Measurements from ENCODE around the gene FHOD1.

Gene FHOD1

GRCh38 chr16:67198238-67198734 is 49.0 kb downstream of the FHOD1 start (continued):
- no peak for TF ChIP-seq HOXD13 (CRISPR knock-in tag; IDR thresholded peaks at IDR 0.05; ENCODE audit: borderline replicate concordance)
- TF ChIP-seq, protein P1, sequence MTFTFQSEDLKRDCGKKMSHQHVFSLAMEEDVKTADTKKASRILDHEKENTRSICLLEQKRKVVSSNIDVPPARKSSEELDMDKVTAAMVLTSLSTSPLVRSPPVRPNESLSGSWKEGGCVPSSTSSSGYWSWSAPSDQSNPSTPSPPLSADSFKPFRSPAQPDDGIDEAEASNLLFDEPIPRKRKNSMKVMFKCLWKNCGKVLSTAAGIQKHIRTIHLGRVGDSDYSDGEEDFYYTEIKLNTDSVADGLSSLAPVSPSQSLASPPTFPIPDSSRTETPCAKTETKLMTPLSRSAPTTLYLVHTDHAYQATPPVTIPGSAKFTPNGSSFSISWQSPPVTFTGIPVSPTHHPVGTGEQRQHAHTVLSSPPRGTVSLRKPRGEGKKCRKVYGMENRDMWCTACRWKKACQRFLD (tag by site-specific recombination; IDR thresholded peaks at IDR 0.05) = no peak

GRCh38 chr16:67197704-67198103 is 49.6 kb downstream of the FHOD1 start:
- peaks cover 7% of the 10 kb centered on the region for H3K4me1 ChIP-seq (ENCODE audit: control insufficient read depth, insufficient read depth, low read length)
- H3K36me3 ChIP-seq (ENCODE audit: control insufficient read depth in 2 of 2, insufficient read depth in 1 of 2, low read length in 2 of 2) = peaks cover 7 to 89% of the 10 kb centered on the region in 2 experiments; a peak in 2 of 3 replicates
- 0 out of 2 replicates have a peak overlapping the region, but pooled peaks have one; percentile 4 for H3K27ac ChIP-seq (ENCODE audit: extremely low read depth, low read depth, low read length)
- CTCF ChIA-PET = interaction anchor here (0.5 to 2.2 kb wide), 9 partner anchors 10 to 121 kb away, joined by 3 to 10 read pairs (median 3); partner anchors contain the start of gene MATCAP1
- TF ChIP-seq EGR2 (tag by site-specific recombination; IDR thresholded peaks at IDR 0.05; ENCODE audit: low read depth) (peak; percentile 94), PRDM10 (tag by site-specific recombination; IDR thresholded peaks at IDR 0.05) (peak; percentile 49), ZNF19 (tag by site-specific recombination; IDR thresholded peaks at IDR 0.05; ENCODE audit: low read depth) (no peak), ZBTB7A (tag by site-specific recombination; IDR thresholded peaks at IDR 0.05; ENCODE audit: low read depth) (no peak), ZFHX2 (tag by site-specific recombination; conservative IDR thresholded peaks at IDR 0.05) (peak; percentile 95), ZNF16 (tag by site-specific recombination; IDR thresholded peaks at IDR 0.05; ENCODE audit: low read depth) (no peak), ZNF423 (tag by site-specific recombination; IDR thresholded peaks at IDR 0.05) (no peak), PATZ1 (tag by site-specific recombination; IDR thresholded peaks at IDR 0.05) (no peak), ZXDB (tag by site-specific recombination; IDR thresholded peaks at IDR 0.05) (no peak)
- no peaks in the 10 kb centered on the region for H3K9me3 ChIP-seq (ENCODE audit: control insufficient read depth, insufficient read depth, low read depth, low read length)
- no peak overlapping the region for H3K4me3 ChIP-seq (ENCODE audit: low read depth, low read length)
- POLR2A ChIA-PET = interaction anchor here (0.9 to 2.1 kb wide), 9 partner anchors 10 to 237 kb away, joined by 3 to 11 read pairs (median 4); partner anchors contain the start of genes CES3 and TMEM208

- Histone ChIP-seq H3K9me3 (ENCODE audit: control insufficient read depth, insufficient read depth, low read depth, low read length) (no peaks in the 10 kb centered on the region), H3K4me1 (ENCODE audit: control insufficient read depth, insufficient read depth, low read length) (peaks cover 7% of the 10 kb centered on the region), H3K27ac (ENCODE audit: extremely low read depth, low read depth, low read length) (no peak overlapping the region), H3K4me3 (ENCODE audit: low read depth, low read length) (no peak overlapping the region), H3K36me3 (ENCODE audit: control insufficient read depth in 2 of 2, insufficient read depth in 1 of 2, low read length in 2 of 2) (peaks cover 7 to 80% of the 10 kb centered on the region in 2 experiments; a peak in 2 of 3 replicates)
- ChIA-PET CTCF (interaction anchor here (1.2 to 2.2 kb wide), 4 partner anchors 11 to 30 kb away, joined by 4 to 10 read pairs (median 6); partner anchors contain the start of genes MATCAP1 and TMEM208), POLR2A (interaction anchor here (0.9 to 1.8 kb wide), 4 partner anchors 12 to 49 kb away, joined by 3 to 11 read pairs (median 3); partner anchors contain the start of gene TMEM208)
- TF ChIP-seq GLI4 (tag by site-specific recombination; IDR thresholded peaks at IDR 0.05) (no peak), ZNF629 (tag by site-specific recombination; IDR thresholded peaks at IDR 0.05) (no peak), ZNF248 (tag by site-specific recombination; IDR thresholded peaks at IDR 0.05) (no peak), TCF7L2 (IDR thresholded peaks at IDR 0.05; ENCODE audit: borderline replicate concordance, low read depth, low read length) (no peak), MEIS1 (CRISPR knock-in tag; IDR thresholded peaks at IDR 0.05; ENCODE audit: borderline replicate concordance) (no peak), ZNF791 (tag by site-specific recombination; IDR thresholded peaks at IDR 0.05) (no peak), GFI1B (tag by site-specific recombination; IDR thresholded peaks at IDR 0.05) (no peak), OVOL3 (tag by site-specific recombination; IDR thresholded peaks at IDR 0.05) (no peak), ZNF548 (tag by site-specific recombination; IDR thresholded peaks at IDR 0.05) (no peak), ZNF423 (tag by site-specific recombination; IDR thresholded peaks at IDR 0.05) (no peak), ZNF169 (tag by site-specific recombination; IDR thresholded peaks at IDR 0.05) (no peak), ZNF585B (tag by site-specific recombination; IDR thresholded peaks at IDR 0.05) (no peak), ZXDB (tag by site-specific recombination; IDR thresholded peaks at IDR 0.05) (no peak), ZNF544 (tag by site-specific recombination; IDR thresholded peaks at IDR 0.05) (no peak), ZNF747 (tag by site-specific recombination; IDR thresholded peaks at IDR 0.05) (no peak), ZNF426 (tag by site-specific recombination; IDR thresholded peaks at IDR 0.05) (no peak)
- TF ChIP-seq, protein P2, sequence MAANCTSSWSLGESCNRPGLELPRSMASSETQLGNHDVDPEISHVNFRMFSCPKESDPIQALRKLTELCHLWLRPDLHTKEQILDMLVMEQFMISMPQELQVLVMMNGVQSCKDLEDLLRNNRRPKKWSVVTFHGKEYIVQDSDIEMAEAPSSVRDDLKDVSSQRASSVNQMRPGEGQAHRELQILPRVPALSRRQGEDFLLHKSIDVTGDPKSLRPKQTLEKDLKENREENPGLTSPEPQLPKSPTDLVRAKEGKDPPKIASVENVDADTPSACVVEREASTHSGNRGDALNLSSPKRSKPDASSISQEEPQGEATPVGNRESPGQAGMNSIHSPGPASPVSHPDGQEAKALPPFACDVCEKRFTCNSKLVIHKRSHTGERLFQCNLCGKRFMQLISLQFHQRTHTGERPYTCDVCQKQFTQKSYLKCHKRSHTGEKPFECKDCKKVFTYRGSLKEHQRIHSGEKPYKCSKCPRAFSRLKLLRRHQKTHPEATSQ (tag by site-specific recombination; IDR thresholded peaks at IDR 0.05) = no peak
Observed at GRCh38 chr16:67196881-67197280, 50.4 kb downstream of the FHOD1 start.

All from HEK293 (cell line).